ENCODE measurements around the gene PXN. TPM values are rescaled to one million over a fixed set of nuclear protein-coding genes. Genes with fewer than 3 reads are reported as not detected.
"Not testable (repeated sequence)": the region's sequence is repeated elsewhere in the genome, so short reads cannot be mapped to it uniquely, and the experiment has no call there.

The PXN gene
- total and polyA plus RNA-seq, 10 of the 15 experiments (the other 5 are each of a cell fraction or from before 2014, with no cell fraction given) = 1.0 to 32.0 (median 11.5) TPM

DNA sequence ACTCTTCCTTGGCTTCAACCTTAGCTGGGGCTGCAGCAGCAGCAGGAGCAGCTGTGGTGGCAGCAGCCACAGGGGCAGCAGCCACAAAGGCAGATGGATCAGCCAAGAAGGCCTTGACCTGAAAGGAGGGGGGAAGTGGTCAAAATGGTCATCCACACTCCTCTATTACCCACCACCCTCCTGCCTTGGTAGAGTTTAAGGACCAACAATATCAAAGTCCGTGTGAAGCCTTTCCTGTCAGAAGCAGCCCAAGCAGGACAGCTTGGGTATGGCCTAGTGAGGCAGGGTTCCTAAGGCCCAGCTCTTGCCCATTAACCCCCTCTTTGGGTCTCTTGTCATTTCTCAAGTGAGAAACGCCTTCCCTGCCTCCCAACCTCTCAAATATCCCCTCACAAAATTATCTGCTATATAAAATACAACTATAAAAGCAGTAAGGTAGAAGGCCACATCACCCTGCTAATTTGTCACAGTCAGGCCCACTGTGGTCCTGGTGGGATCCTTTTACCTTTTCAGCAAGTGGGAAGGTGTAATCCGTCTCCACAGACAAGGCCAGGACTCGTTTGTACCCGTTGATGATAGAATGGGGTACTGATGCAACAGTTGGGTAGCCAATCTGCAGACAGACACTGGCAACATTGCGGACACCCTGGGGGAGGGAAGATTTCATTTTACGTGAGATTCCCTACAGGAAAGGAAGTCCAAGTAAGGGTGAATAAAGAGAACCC lies 68.6 kb downstream of the PXN start:
- H3K9ac ChIP-seq (ENCODE audit: control insufficient read depth, insufficient read depth, low read length) = peak overlapping the region; percentile 37
- SMC1A ChIA-PET (ENCODE audit: uncharacterized antibody, unreplicated experiment) = interaction anchor here (0.6 to 2.2 kb wide), 9 partner anchors 29 to 258 kb away, joined by 3 to 8 read pairs (median 4); partner anchors contain the start of gene RAB35
- POLR2A ChIA-PET = interaction anchor here (1.0 to 3.1 kb wide), 5 partner anchors 30 to 82 kb away, joined by 3 to 9 read pairs (median 6); partner anchors contain the start of gene RAB35
- H3K36me3 ChIP-seq (ENCODE audit: control insufficient read depth in 2 of 2, insufficient read depth in 2 of 2, low read length in 1 of 2) = peaks cover 10 to 24% of the 10 kb centered on the region in 2 experiments
- RAD21 ChIA-PET (ENCODE audit: unreplicated experiment) = interaction anchor here (0.6 to 1.8 kb wide), 5 partner anchors 29 to 1344 kb away, joined by 3 to 6 read pairs (median 4); no protein-coding TSS in a partner anchor
- H3K9me3 ChIP-seq (replicated peaks; ENCODE audit: control insufficient read depth, insufficient read depth, low read length); H4K20me1 ChIP-seq (ENCODE audit: control insufficient read depth, insufficient read depth); ATAC-seq; H2AFZ ChIP-seq (ENCODE audit: control insufficient read depth, low read depth, low read length); H3K27ac ChIP-seq (ENCODE audit: control insufficient read depth, insufficient read depth); DNase-seq (ENCODE audit: low read depth, low spot score); FAIRE-seq; in situ Hi-C loops (cut with MboI); H3K27me3 ChIP-seq (replicated peaks in 1 of 2; ENCODE audit: control insufficient read depth in 2 of 2, insufficient read depth in 2 of 2, low read length in 1 of 2): not testable (repeated sequence)
- H3K4me3 ChIP-seq = peak overlapping the region; percentile 40; the same call in 1 of the 2 replicates
- peaks cover 26% of the 10 kb centered on the region for H3K4me1 ChIP-seq (ENCODE audit: control insufficient read depth, insufficient read depth, low read length)
- intact Hi-C loops (cut with micrococcal nuclease; ENCODE audit: unreplicated experiment) = loop anchor here (10.0 kb wide), 1 partner anchor 212 kb away; the partner anchor contains the start of gene BICDL1
- H3K79me2 ChIP-seq (ENCODE audit: control insufficient read depth, insufficient read depth, low read length) = peaks cover 79% of the 10 kb centered on the region
- WGBS (ENCODE audit: insufficient coverage, insufficient replicate concordance, low lambda C conversion rate, missing lambda C conversion rate) = 35% methylated on average over 7 of the region's 7 CpGs
- TSS peak; percentile 15 for BruUV-seq (replicated peaks)
- TF ChIP-seq SPI1 (IDR thresholded peaks at IDR 0.05; ENCODE audit: borderline replicate concordance, insufficient read depth, low read depth, low read length) = 0 out of 2 replicates have a peak, but pooled peaks have one; percentile 3
- peak; percentile 37; the same call in 1 of the 2 replicates for TF ChIP-seq BACH1 (IDR thresholded peaks at IDR 0.05; ENCODE audit: borderline replicate concordance)
- TF ChIP-seq POU2F2 (IDR thresholded peaks at IDR 0.05; ENCODE audit: borderline replicate concordance, low read depth, low read length) = 0 out of 3 replicates have a peak, but pooled peaks have one; percentile 3
- peak; percentile 22; the same call in 1 of the 2 replicates for TF ChIP-seq CBFB (IDR thresholded peaks at IDR 0.05; ENCODE audit: low read depth)
- peak; percentile 71 for TF ChIP-seq POLR2AphosphoS5 (IDR thresholded peaks at IDR 0.05; ENCODE audit: low read length)
- 0 out of 2 replicates have a peak, but pooled peaks have one; percentile 26 for TF ChIP-seq POLR2A (IDR thresholded peaks at IDR 0.05; ENCODE audit: low read depth, low read length)
- H3K4me2 ChIP-seq (ENCODE audit: control insufficient read depth, insufficient read depth) = peak overlapping the region; percentile 24
- CTCF ChIA-PET = interaction anchor here (0.6 to 5.6 kb wide), 6 partner anchors 31 to 321 kb away, joined by 3 to 61 read pairs (median 3); partner anchors contain the start of genes PXN and RAB35
